ENCODE data around the gene NDUFAF5.

GRCh38 chr20:13824459-13824858, 39.6 kb downstream of the NDUFAF5 start:
- no peak for TF ChIP-seq CTCF (IDR thresholded peaks at IDR 0.05)
- no peak for TF ChIP-seq EP300 (IDR thresholded peaks at IDR 0.05; ENCODE audit: low read depth)
- TF ChIP-seq POLR2A (IDR thresholded peaks at IDR 0.05) = no peak

Measured in transverse colon (tissue), 3 donors.